HL-60 (cell line): Measurements from ENCODE around the gene NUFIP2.

Source experiments
- DNase-seq, 2 experiments: peaks; one replicate each; pipeline ENCODE4 v3.0.0-alpha.2; 2010 to 2020; ENCODE audit warnings: low read depth in 1 of 2, low spot score in 1 of 2
- H3K27ac ChIP-seq: fragments of 250-450 bp; sonication (Bioruptor Pico); replicated peaks from 2 replicates; pipeline ENCODE4 v1.5.1; 2020; ENCODE audit warnings: mild to moderate bottlenecking, moderate library complexity
- H3K27me3 ChIP-seq: fragments of 250-450 bp; sonication (Bioruptor Pico); 2 replicates; pipeline ENCODE4 v1.5.1; 2021; ENCODE audit warnings: mild to moderate bottlenecking, moderate library complexity; ENCODE audit not compliant: insufficient read depth, poor library complexity, severe bottlenecking
- H3K4me3 ChIP-seq: replicated peaks from 2 replicates; pipeline ENCODE4 v1.5.1; 2011; ENCODE audit warnings: mild to moderate bottlenecking, control low read depth, low read length; ENCODE audit not compliant: insufficient read depth
- CTCF ChIP-seq: IDR thresholded peaks from one replicate; pipeline ENCODE4 v1.5.1; 2011; ENCODE audit warnings: low read length, control low read depth, inconsistent platforms; ENCODE audit not compliant: insufficient read depth
- GABPA ChIP-seq: IDR thresholded peaks from 2 replicates; pipeline ENCODE4 v1.6.1; 2012; ENCODE audit warnings: low read depth
- POLR2AphosphoS5 ChIP-seq: IDR thresholded peaks from 2 replicates; pipeline ENCODE4 v1.6.1; 2012; ENCODE audit warnings: low read depth
- SPI1 ChIP-seq: IDR thresholded peaks from 2 replicates; pipeline ENCODE4 v1.6.1; 2012; ENCODE audit warnings: low read depth, mild to moderate bottlenecking, borderline replicate concordance
- TF ChIP-seq, protein P1 (sequence below): IDR thresholded peaks from 2 replicates; pipeline ENCODE4 v1.6.1; 2012; ENCODE audit warnings: low read depth; ENCODE audit not compliant: insufficient replicate concordance

Gene NUFIP2

DNA sequence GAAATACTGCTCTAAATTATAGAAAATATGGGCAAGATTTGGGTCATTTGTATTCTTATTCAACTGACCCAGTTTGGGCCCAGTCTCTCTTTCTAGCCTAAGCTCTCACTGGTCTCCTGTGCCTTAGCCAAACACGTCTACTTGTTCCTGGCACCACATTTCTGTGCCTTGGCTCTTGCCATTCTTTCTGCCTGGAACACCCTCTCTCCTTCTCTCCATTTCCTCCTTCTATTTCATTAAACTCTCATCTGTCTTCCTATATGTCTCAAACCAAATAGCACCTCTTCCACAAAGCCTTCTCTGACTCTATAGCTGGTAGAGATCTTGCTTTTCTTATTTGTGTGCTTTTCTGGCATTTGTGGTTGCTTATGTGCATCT lies 37.7 kb upstream of the NUFIP2 start:
- TF ChIP-seq GABPA (no peak), SPI1 (no peak), POLR2AphosphoS5 (no peak), CTCF (no peak)
- TF ChIP-seq, protein P1, sequence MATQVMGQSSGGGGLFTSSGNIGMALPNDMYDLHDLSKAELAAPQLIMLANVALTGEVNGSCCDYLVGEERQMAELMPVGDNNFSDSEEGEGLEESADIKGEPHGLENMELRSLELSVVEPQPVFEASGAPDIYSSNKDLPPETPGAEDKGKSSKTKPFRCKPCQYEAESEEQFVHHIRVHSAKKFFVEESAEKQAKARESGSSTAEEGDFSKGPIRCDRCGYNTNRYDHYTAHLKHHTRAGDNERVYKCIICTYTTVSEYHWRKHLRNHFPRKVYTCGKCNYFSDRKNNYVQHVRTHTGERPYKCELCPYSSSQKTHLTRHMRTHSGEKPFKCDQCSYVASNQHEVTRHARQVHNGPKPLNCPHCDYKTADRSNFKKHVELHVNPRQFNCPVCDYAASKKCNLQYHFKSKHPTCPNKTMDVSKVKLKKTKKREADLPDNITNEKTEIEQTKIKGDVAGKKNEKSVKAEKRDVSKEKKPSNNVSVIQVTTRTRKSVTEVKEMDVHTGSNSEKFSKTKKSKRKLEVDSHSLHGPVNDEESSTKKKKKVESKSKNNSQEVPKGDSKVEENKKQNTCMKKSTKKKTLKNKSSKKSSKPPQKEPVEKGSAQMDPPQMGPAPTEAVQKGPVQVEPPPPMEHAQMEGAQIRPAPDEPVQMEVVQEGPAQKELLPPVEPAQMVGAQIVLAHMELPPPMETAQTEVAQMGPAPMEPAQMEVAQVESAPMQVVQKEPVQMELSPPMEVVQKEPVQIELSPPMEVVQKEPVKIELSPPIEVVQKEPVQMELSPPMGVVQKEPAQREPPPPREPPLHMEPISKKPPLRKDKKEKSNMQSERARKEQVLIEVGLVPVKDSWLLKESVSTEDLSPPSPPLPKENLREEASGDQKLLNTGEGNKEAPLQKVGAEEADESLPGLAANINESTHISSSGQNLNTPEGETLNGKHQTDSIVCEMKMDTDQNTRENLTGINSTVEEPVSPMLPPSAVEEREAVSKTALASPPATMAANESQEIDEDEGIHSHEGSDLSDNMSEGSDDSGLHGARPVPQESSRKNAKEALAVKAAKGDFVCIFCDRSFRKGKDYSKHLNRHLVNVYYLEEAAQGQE: no peak
- no peak for DNase-seq
- Histone ChIP-seq H3K27me3 (no peaks in the 10 kb centered on the region), H3K4me3 (no peak overlapping the region), H3K27ac (no peak overlapping the region)

DNA sequence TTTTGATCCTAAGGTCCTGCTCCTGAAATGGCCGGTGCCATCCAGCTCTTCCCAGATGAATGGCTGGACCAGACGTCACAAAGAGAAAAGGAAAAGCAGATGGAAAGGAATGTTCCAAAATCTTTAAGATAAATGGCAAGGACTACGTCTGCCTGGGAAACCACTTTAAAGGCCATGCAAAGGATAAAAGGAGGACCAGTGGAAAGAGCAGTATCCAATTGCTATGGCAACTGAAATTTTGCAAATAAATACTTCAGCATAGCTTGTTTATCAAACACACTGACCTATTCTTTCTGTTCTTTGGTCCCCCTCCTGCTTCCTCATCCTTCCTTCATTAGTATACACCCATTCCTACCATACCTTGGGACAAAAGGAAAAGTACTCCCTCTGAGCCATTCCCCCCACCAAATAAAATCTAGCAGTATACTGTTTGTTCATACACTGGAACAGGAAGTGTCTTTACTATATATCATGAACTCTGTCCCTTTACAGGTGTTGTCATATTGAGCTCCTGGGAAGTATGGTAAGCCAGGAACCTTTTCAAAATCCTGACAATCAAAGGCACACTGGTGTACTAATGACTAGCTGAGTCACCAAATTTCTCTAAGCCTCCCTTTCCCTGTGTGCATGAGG lies 37.2 kb upstream of the NUFIP2 start:
- TF ChIP-seq, protein P1: no peak
- TF ChIP-seq GABPA (no peak), POLR2AphosphoS5 (no peak), SPI1 (no peak), CTCF (no peak)
- H3K27ac ChIP-seq: no peak overlapping the region
- H3K4me3 ChIP-seq: no peak overlapping the region
- no peak for DNase-seq
- no peaks in the 10 kb centered on the region for H3K27me3 ChIP-seq

- TF ChIP-seq SPI1 (no peak), POLR2AphosphoS5 (no peak), CTCF (no peak), GABPA (no peak)
- TF ChIP-seq, protein P1: no peak
- DNase-seq: no peak
- H3K27me3 ChIP-seq: no peaks in the 10 kb centered on the region
- H3K27ac ChIP-seq: no peak overlapping the region
- no peak overlapping the region for H3K4me3 ChIP-seq
Measured at GRCh38 chr17:29327412-29327811, 33.5 kb upstream of the NUFIP2 start.
